GM12891 (cell line): ENCODE data around the gene VAV3.

Experiments
- POLR2A ChIP-seq: IDR thresholded peaks from 2 replicates; pipeline ENCODE4 v1.6.1; 2011; ENCODE audit warnings: low read depth, low read length, control low read depth
- POLR2AphosphoS5 ChIP-seq: IDR thresholded peaks from 2 replicates; pipeline ENCODE4 v1.6.1; 2011; ENCODE audit warnings: low read depth, low read length, control low read depth
- POU2F2 ChIP-seq: IDR thresholded peaks from 2 replicates; pipeline ENCODE4 v1.6.1; 2011; ENCODE audit warnings: low read depth, mild to moderate bottlenecking, control low read depth, low read length, moderate library complexity
- TAF1 ChIP-seq: IDR thresholded peaks from 2 replicates; pipeline ENCODE4 v1.6.1; 2011; ENCODE audit warnings: low read depth, low read length, control low read depth

GRCh38 chr1:107626073-107626796, 338.7 kb downstream of the VAV3 start:
- no peak for TF ChIP-seq POLR2A
- TF ChIP-seq POLR2AphosphoS5, result no peak
- no peak for TF ChIP-seq TAF1
- no peak for TF ChIP-seq POU2F2
